ENCODE measurements around the gene MID2. TPM values are rescaled to one million over a fixed set of nuclear protein-coding genes. Genes with fewer than 3 reads are reported as not detected.
"Not testable (repeated sequence)": the region's sequence is repeated elsewhere in the genome, so short reads cannot be mapped to it uniquely, and the experiment has no call there.

The MID2 gene
- total RNA-seq, 4 donors from 2014 or later, result 32.2 to 66.6 (median 57.0) TPM

DNA sequence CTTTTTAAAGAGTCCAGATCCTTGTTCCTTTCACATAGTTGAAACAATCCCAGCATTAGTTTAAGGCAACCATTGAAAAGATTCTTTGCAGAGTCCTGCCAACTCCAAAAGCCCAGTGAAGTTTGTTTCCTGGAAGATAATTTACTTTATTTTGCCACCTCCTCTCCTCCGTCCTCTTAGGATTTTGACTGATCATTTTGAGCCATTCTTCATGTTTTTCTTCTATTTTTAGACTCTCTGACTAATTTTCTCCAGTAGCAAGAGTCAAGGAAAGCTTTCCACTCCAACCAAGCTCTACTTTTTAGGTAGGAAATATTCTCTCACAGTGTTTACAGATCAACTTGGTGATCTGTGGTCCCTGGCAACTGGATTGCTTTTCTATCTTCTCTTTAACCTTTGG is 37.8 kb upstream of the MID2 start:
- H3K4me1 ChIP-seq, result peaks cover 0 to 13% (median 0%) of the 10 kb centered on the region in 3 donors
- TF ChIP-seq, protein P1, sequence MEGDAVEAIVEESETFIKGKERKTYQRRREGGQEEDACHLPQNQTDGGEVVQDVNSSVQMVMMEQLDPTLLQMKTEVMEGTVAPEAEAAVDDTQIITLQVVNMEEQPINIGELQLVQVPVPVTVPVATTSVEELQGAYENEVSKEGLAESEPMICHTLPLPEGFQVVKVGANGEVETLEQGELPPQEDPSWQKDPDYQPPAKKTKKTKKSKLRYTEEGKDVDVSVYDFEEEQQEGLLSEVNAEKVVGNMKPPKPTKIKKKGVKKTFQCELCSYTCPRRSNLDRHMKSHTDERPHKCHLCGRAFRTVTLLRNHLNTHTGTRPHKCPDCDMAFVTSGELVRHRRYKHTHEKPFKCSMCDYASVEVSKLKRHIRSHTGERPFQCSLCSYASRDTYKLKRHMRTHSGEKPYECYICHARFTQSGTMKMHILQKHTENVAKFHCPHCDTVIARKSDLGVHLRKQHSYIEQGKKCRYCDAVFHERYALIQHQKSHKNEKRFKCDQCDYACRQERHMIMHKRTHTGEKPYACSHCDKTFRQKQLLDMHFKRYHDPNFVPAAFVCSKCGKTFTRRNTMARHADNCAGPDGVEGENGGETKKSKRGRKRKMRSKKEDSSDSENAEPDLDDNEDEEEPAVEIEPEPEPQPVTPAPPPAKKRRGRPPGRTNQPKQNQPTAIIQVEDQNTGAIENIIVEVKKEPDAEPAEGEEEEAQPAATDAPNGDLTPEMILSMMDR (IDR thresholded peaks at IDR 0.05), result no peak
- TF ChIP-seq POLR2AphosphoS5 (IDR thresholded peaks at IDR 0.05), result peak; percentile 52
- no peaks in the 10 kb centered on the region for H3K36me3 ChIP-seq
- H3K9me3 ChIP-seq, result no peaks in the 10 kb centered on the region
- no peaks in the 10 kb centered on the region for H3K27me3 ChIP-seq
- 0% methylated on average over 1 of the region's 1 CpG for WGBS, 2 donors (ENCODE audit: low coverage in 1 of 2)
- peak overlapping the region in 3 of 4 donors; percentile 41 to 64 (median 59) for H3K27ac ChIP-seq
- ATAC-seq, result peak; percentile 41
- no peak overlapping the region for H3K4me3 ChIP-seq

DNA sequence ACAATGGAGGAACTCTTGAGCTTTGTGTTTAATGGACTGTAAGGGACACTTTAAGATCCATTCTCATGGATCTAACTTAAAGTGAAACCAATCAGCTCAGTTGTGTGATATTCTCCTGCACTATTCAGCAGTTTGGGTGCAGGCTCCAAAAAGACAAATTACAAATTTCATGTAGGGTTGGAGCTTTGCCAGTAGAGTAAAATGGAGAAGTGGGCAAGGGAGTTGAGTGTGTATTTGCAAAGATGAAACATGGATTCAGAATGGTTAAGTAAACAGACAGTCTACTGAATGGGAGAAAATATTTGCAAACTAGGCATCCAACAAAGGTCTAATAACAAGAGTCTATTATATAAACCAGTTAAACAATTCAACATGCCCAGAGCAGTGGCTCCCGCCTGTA is 21.2 kb upstream of the MID2 start:
- H3K9me3 ChIP-seq, result no peaks in the 10 kb centered on the region
- ATAC-seq, result no peak
- WGBS, 2 donors (ENCODE audit: low coverage in 1 of 2), result 60% methylated on average over 1 of the region's 1 CpG; no CpG with 5 or more reads in 1 of the 2 donors

DNA sequence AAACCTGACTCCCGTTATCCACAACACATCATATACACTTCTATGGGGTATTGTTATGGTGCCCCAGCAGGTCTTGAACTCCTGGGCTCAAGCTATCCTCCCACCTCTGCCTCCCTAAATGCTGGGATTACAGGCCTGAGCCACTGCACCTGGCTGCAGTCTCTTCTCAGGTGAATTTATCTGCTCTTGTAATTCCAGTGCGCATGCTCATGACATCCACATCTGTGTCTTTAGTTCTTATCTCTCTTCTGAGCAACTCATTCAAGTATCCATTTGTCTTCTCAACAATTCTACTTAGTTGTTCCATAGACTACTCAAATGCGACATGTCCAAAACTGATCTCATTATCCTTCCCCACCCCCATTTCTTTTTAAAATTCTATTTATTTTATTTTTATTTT is 20.5 kb upstream of the MID2 start:
- Histone ChIP-seq H3K27me3 (no peaks in the 10 kb centered on the region), H3K9me3 (no peaks in the 10 kb centered on the region), H3K27ac (no peak overlapping the region), H3K36me3 (no peaks in the 10 kb centered on the region), H3K4me3 (no peak overlapping the region), H3K4me1 (no peaks in the 10 kb centered on the region)
- 90 to 100% methylated on average over 2 to 3 of the region's 3 CpGs for WGBS, 2 donors (ENCODE audit: low coverage in 1 of 2)
- TF ChIP-seq, protein P1 (IDR thresholded peaks at IDR 0.05), result no peak
- TF ChIP-seq POLR2A (IDR thresholded peaks at IDR 0.05), result no peak
- TF ChIP-seq POLR2AphosphoS5 (IDR thresholded peaks at IDR 0.05), result no peak
- TF ChIP-seq EP300 (IDR thresholded peaks at IDR 0.05), result no peak
- no peak for ATAC-seq

More for the DNA sequence above, 21.2 kb upstream of the MID2 start:
- no peaks in the 10 kb centered on the region for H3K36me3 ChIP-seq
- TF ChIP-seq POLR2A (IDR thresholded peaks at IDR 0.05), result no peak
- TF ChIP-seq, protein P1 (IDR thresholded peaks at IDR 0.05), result no peak
- no peak for TF ChIP-seq POLR2AphosphoS5 (IDR thresholded peaks at IDR 0.05)
- no peak for TF ChIP-seq EP300 (IDR thresholded peaks at IDR 0.05)
- no peak overlapping the region for H3K4me3 ChIP-seq
- no peaks in the 10 kb centered on the region for H3K27me3 ChIP-seq
- no peak overlapping the region for H3K27ac ChIP-seq
- no peaks in the 10 kb centered on the region for H3K4me1 ChIP-seq

DNA sequence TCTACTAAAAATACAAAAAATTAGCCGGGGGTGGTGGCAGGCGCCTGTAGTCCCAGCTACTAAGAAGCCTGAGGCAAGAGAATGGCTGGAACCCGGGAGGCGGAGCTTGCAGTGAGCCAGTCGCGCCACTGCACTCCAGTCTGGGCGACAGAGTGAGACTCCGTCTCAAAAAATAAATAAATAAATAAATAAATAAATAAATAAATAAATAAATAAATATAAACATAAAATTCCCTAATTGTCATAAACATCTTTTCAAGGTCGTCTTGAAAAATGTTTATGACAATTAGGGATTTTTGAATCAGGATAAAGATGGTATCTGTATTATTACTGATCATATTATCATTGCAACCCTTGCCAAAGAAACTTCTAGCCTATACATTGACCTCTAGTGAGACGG is 15.6 kb upstream of the MID2 start:
- H3K9me3 ChIP-seq, H3K27me3 ChIP-seq, H3K36me3 ChIP-seq, H3K27ac ChIP-seq, ATAC-seq, H3K4me1 ChIP-seq, H3K4me3 ChIP-seq: not testable (repeated sequence)
- 53 to 88% methylated on average over 2 to 4 of the region's 10 CpGs for WGBS, 2 donors (ENCODE audit: low coverage in 1 of 2)

DNA sequence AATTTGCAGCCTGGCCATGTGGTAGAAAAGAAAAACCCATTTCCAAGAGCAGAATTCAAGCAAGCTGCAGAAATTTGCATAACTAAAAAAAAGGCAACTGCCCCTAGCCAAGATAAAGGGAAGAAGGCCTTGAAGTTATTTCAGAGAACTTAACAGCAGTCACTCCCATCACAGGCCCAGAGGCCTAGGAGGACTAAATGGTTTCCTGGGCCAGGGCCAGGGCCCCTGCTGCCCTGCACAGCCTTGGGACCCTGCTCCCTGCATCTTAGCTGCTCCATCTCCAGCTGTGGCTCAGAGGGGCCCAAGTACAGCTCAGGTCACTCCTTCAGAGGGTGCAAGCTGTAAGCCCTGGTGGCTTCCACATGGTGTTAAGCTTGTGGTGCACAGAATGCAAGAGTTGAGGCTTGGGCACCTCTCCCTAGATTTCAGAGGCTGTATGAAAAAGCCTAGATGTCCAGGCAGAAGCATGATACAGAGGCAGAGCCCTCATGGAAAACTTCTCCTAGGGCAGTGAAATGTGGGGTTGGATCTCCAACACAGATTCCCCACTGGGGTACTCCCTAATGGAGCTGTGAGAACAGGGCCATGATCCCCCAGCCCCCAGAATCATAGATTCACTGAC is 6.7 kb upstream of the MID2 start:
- Histone ChIP-seq H3K4me1 (no peaks in the 10 kb centered on the region), H3K36me3 (no peaks in the 10 kb centered on the region), H3K27ac (no peak overlapping the region), H3K27me3 (no peaks in the 10 kb centered on the region), H3K9me3 (no peaks in the 10 kb centered on the region), H3K4me3 (no peak overlapping the region)
- no peak for TF ChIP-seq EP300 (IDR thresholded peaks at IDR 0.05)
- TF ChIP-seq, protein P1 (IDR thresholded peaks at IDR 0.05), result no peak
- TF ChIP-seq POLR2AphosphoS5 (IDR thresholded peaks at IDR 0.05), result no peak
- no peak for TF ChIP-seq POLR2A (IDR thresholded peaks at IDR 0.05)
- no peak for ATAC-seq
